WTC11 (cell line): ENCODE results near the gene CAD.

ENCODE experiments used
- CREB1 ChIP-seq: sonication (generic); formaldehyde crosslinking; IDR thresholded peaks from 2 replicates; pipeline ENCODE4 v1.8.0; 2023; ENCODE audit warnings: mild to moderate bottlenecking, missing genetic modification reagents
- ESRRA ChIP-seq: sonication (generic); formaldehyde crosslinking; IDR thresholded peaks from 2 replicates; pipeline ENCODE4 v1.8.1; 2022; ENCODE audit warnings: mild to moderate bottlenecking, missing genetic modification reagents, borderline replicate concordance
- USF2 ChIP-seq: sonication (generic); formaldehyde crosslinking; IDR thresholded peaks from 2 replicates; pipeline ENCODE4 v1.8.1; 2023; ENCODE audit warnings: mild to moderate bottlenecking, missing genetic modification reagents, moderate library complexity
- ZNF281 ChIP-seq: sonication (generic); formaldehyde crosslinking; IDR thresholded peaks from 2 replicates; pipeline ENCODE4 v1.8.0; 2023; ENCODE audit warnings: mild to moderate bottlenecking, missing genetic modification reagents
- TF ChIP-seq, protein P1 (sequence below): fragments of 200-600 bp; IDR thresholded peaks from 2 replicates; pipeline ENCODE4 v1.8.0; 2022; ENCODE audit warnings: antibody characterized with exemption
- TF ChIP-seq, protein P2 (sequence below): fragments of 250-450 bp; sonication (Bioruptor Pico); IDR thresholded peaks from 2 replicates; pipeline ENCODE4 v1.9.0; 2021; ENCODE audit warnings: mild to moderate bottlenecking
- TF ChIP-seq, protein P3 (sequence below): sonication (generic); formaldehyde crosslinking; IDR thresholded peaks from 2 replicates; pipeline ENCODE4 v1.8.1; 2023; ENCODE audit warnings: mild to moderate bottlenecking, missing genetic modification reagents
- TF ChIP-seq, protein P4 (sequence below): sonication (generic); formaldehyde crosslinking; IDR thresholded peaks from 2 replicates; pipeline ENCODE4 v1.8.0; 2022; ENCODE audit warnings: mild to moderate bottlenecking, missing genetic modification reagents
- TF ChIP-seq, protein P5 (sequence below): sonication (generic); formaldehyde crosslinking; IDR thresholded peaks from 2 replicates; pipeline ENCODE4 v1.8.1; 2023; ENCODE audit warnings: mild to moderate bottlenecking, moderate library complexity, missing genetic modification reagents

DNA sequence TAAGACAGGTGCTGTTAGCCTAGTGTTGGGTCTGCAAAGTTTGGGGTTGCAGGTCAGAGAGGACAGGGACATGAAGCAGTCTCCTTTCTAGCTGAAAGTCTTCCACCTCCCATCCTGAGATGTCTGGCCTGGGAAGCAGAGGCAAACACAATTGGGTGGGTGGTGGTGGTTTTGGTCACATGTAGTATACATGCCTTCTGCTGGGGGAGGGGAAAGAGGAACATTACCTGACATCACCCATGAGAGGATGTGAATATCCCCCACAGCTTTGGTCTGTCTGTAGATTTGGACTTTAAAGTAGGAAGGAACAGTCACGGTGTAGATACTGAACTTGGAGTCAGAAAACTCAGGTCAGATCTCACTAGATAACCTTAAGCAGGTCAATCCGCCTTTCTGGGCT, 53.5 kb downstream of the CAD start:
- TF ChIP-seq USF2 (CRISPR knock-in tag), result no peak
- TF ChIP-seq, protein P1, sequence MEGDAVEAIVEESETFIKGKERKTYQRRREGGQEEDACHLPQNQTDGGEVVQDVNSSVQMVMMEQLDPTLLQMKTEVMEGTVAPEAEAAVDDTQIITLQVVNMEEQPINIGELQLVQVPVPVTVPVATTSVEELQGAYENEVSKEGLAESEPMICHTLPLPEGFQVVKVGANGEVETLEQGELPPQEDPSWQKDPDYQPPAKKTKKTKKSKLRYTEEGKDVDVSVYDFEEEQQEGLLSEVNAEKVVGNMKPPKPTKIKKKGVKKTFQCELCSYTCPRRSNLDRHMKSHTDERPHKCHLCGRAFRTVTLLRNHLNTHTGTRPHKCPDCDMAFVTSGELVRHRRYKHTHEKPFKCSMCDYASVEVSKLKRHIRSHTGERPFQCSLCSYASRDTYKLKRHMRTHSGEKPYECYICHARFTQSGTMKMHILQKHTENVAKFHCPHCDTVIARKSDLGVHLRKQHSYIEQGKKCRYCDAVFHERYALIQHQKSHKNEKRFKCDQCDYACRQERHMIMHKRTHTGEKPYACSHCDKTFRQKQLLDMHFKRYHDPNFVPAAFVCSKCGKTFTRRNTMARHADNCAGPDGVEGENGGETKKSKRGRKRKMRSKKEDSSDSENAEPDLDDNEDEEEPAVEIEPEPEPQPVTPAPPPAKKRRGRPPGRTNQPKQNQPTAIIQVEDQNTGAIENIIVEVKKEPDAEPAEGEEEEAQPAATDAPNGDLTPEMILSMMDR, result no peak
- TF ChIP-seq CREB1 (CRISPR knock-in tag), result no peak
- no peak for TF ChIP-seq ZNF281
- TF ChIP-seq, protein P2, sequence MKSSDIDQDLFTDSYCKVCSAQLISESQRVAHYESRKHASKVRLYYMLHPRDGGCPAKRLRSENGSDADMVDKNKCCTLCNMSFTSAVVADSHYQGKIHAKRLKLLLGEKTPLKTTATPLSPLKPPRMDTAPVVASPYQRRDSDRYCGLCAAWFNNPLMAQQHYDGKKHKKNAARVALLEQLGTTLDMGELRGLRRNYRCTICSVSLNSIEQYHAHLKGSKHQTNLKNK, result no peak
- TF ChIP-seq ESRRA (CRISPR knock-in tag), result no peak
- TF ChIP-seq, protein P3, sequence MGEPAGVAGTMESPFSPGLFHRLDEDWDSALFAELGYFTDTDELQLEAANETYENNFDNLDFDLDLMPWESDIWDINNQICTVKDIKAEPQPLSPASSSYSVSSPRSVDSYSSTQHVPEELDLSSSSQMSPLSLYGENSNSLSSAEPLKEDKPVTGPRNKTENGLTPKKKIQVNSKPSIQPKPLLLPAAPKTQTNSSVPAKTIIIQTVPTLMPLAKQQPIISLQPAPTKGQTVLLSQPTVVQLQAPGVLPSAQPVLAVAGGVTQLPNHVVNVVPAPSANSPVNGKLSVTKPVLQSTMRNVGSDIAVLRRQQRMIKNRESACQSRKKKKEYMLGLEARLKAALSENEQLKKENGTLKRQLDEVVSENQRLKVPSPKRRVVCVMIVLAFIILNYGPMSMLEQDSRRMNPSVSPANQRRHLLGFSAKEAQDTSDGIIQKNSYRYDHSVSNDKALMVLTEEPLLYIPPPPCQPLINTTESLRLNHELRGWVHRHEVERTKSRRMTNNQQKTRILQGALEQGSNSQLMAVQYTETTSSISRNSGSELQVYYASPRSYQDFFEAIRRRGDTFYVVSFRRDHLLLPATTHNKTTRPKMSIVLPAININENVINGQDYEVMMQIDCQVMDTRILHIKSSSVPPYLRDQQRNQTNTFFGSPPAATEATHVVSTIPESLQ (CRISPR knock-in tag), result no peak
- TF ChIP-seq, protein P4, sequence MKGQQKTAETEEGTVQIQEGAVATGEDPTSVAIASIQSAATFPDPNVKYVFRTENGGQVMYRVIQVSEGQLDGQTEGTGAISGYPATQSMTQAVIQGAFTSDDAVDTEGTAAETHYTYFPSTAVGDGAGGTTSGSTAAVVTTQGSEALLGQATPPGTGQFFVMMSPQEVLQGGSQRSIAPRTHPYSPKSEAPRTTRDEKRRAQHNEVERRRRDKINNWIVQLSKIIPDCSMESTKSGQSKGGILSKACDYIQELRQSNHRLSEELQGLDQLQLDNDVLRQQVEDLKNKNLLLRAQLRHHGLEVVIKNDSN, result no peak
- TF ChIP-seq, protein P5, sequence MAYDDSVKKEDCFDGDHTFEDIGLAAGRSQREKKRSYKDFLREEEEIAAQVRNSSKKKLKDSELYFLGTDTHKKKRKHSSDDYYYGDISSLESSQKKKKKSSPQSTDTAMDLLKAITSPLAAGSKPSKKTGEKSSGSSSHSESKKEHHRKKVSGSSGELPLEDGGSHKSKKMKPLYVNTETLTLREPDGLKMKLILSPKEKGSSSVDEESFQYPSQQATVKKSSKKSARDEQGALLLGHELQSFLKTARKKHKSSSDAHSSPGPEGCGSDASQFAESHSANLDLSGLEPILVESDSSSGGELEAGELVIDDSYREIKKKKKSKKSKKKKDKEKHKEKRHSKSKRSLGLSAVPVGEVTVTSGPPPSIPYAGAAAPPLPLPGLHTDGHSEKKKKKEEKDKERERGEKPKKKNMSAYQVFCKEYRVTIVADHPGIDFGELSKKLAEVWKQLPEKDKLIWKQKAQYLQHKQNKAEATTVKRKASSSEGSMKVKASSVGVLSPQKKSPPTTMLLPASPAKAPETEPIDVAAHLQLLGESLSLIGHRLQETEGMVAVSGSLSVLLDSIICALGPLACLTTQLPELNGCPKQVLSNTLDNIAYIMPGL, result no peak
